ENCODE measurements around the gene CEP41. TPM values are rescaled to one million over a fixed set of nuclear protein-coding genes. Genes with fewer than 3 reads are reported as not detected.

The CEP41 gene
- total RNA-seq, 2 donors from 2014 or later: 11.3 to 17.7 TPM

GRCh38 chr7:130362251-130362816 is 78.5 kb downstream of the CEP41 start:
- Mint-ChIP-seq H3K9me3 (peaks cover 3% of the 10 kb centered on the region), H3K27me3 (peaks cover 0 to 6% of the 10 kb centered on the region in 2 donors), H3K4me1 (ENCODE audit: low read depth in 2 of 2) (no peaks in the 10 kb centered on the region), H3K36me3 (no peaks in the 10 kb centered on the region), H3K27ac (no peak overlapping the region), H3K4me3 (no peak overlapping the region)
- DNase-seq (ENCODE audit: low spot score) (peak; percentile 16), ATAC-seq (no peak)

GRCh38 chr7:130361681-130362080 is 79.1 kb downstream of the CEP41 start:
- DNase-seq (ENCODE audit: low spot score) (peak; percentile 48), ATAC-seq (no peak)
- no peak overlapping the region for H3K27ac Mint-ChIP-seq
- no peaks in the 10 kb centered on the region for H3K4me1 Mint-ChIP-seq (ENCODE audit: low read depth in 2 of 2)
- H3K27me3 Mint-ChIP-seq: peaks cover 0 to 6% of the 10 kb centered on the region in 2 donors
- no peaks in the 10 kb centered on the region for H3K36me3 Mint-ChIP-seq
- peaks cover 3% of the 10 kb centered on the region for H3K9me3 Mint-ChIP-seq
- H3K4me3 Mint-ChIP-seq: no peak overlapping the region

- no peak for DNase-seq (ENCODE audit: low spot score)
- ATAC-seq: no peak
- Mint-ChIP-seq H3K9me3 (peaks cover 3% of the 10 kb centered on the region), H3K27ac (no peak overlapping the region), H3K36me3 (no peaks in the 10 kb centered on the region), H3K27me3 (peaks cover 0 to 6% of the 10 kb centered on the region in 2 donors), H3K4me1 (ENCODE audit: low read depth in 2 of 2) (no peaks in the 10 kb centered on the region), H3K4me3 (no peak overlapping the region)
Observed at GRCh38 chr7:130360518-130360917, 80.3 kb downstream of the CEP41 start.

- Mint-ChIP-seq H3K4me1 (ENCODE audit: low read depth in 2 of 2) (no peaks in the 10 kb centered on the region), H3K9me3 (peaks cover 3% of the 10 kb centered on the region), H3K4me3 (no peak overlapping the region), H3K27ac (no peak overlapping the region), H3K36me3 (no peaks in the 10 kb centered on the region), H3K27me3 (peaks cover 0 to 6% of the 10 kb centered on the region in 2 donors)
- no peak for DNase-seq (ENCODE audit: low spot score)
- ATAC-seq: no peak
Observed at GRCh38 chr7:130359276-130359857, 81.4 kb downstream of the CEP41 start.

- H3K27ac Mint-ChIP-seq: no peak overlapping the region
- H3K4me3 Mint-ChIP-seq: no peak overlapping the region
- H3K4me1 Mint-ChIP-seq (ENCODE audit: low read depth in 2 of 2): no peaks in the 10 kb centered on the region
- no peak for ATAC-seq
- peaks cover 3% of the 10 kb centered on the region for H3K9me3 Mint-ChIP-seq
- no peaks in the 10 kb centered on the region for H3K36me3 Mint-ChIP-seq
- no peak for DNase-seq (ENCODE audit: low spot score)
- peaks cover 1 to 6% of the 10 kb centered on the region in 2 donors for H3K27me3 Mint-ChIP-seq
Observed at GRCh38 chr7:130358471-130358870, 82.3 kb downstream of the CEP41 start.

- peaks cover 6 to 7% of the 10 kb centered on the region in 2 donors for H3K27me3 Mint-ChIP-seq
- no peaks in the 10 kb centered on the region for H3K36me3 Mint-ChIP-seq
- no peak for DNase-seq (ENCODE audit: low spot score)
- H3K4me1 Mint-ChIP-seq (ENCODE audit: low read depth in 2 of 2): no peaks in the 10 kb centered on the region
- peaks cover 3% of the 10 kb centered on the region for H3K9me3 Mint-ChIP-seq
- no peak for ATAC-seq
- H3K27ac Mint-ChIP-seq: no peak overlapping the region
- H3K4me3 Mint-ChIP-seq: no peak overlapping the region
Observed at GRCh38 chr7:130356876-130357611, 83.8 kb downstream of the CEP41 start.

- no peaks in the 10 kb centered on the region for H3K36me3 Mint-ChIP-seq
- no peak overlapping the region for H3K4me3 Mint-ChIP-seq
- H3K27me3 Mint-ChIP-seq: peaks cover 6 to 7% of the 10 kb centered on the region in 2 donors
- H3K9me3 Mint-ChIP-seq: peaks cover 3% of the 10 kb centered on the region
- H3K27ac Mint-ChIP-seq: no peak overlapping the region
- no peak for DNase-seq (ENCODE audit: low spot score)
- no peaks in the 10 kb centered on the region for H3K4me1 Mint-ChIP-seq (ENCODE audit: low read depth in 2 of 2)
- no peak for ATAC-seq
Observed at GRCh38 chr7:130356121-130356875, 84.5 kb downstream of the CEP41 start.

- ATAC-seq (no peak), DNase-seq (ENCODE audit: low spot score) (no peak)
- Mint-ChIP-seq H3K4me3 (no peak overlapping the region), H3K9me3 (no peaks in the 10 kb centered on the region), H3K27me3 (peaks cover 0 to 12% of the 10 kb centered on the region in 2 donors), H3K36me3 (no peaks in the 10 kb centered on the region), H3K4me1 (ENCODE audit: low read depth in 2 of 2) (no peaks in the 10 kb centered on the region), H3K27ac (no peak overlapping the region)
Observed at GRCh38 chr7:130353196-130353595, 87.6 kb downstream of the CEP41 start.

GRCh38 chr7:130352194-130353074 is 88.4 kb downstream of the CEP41 start:
- Mint-ChIP-seq H3K4me3 (no peak overlapping the region), H3K9me3 (no peaks in the 10 kb centered on the region), H3K27ac (no peak overlapping the region), H3K36me3 (no peaks in the 10 kb centered on the region), H3K27me3 (peaks cover 0 to 12% of the 10 kb centered on the region in 2 donors), H3K4me1 (ENCODE audit: low read depth in 2 of 2) (no peaks in the 10 kb centered on the region)
- ATAC-seq (no peak), DNase-seq (ENCODE audit: low spot score) (no peak)

GRCh38 chr7:130351791-130352090 is 89.1 kb downstream of the CEP41 start:
- ATAC-seq (no peak), DNase-seq (ENCODE audit: low spot score) (no peak)
- Mint-ChIP-seq H3K27ac (no peak overlapping the region), H3K36me3 (no peaks in the 10 kb centered on the region), H3K4me1 (ENCODE audit: low read depth in 2 of 2) (no peaks in the 10 kb centered on the region), H3K27me3 (peaks cover 0 to 12% of the 10 kb centered on the region in 2 donors), H3K4me3 (no peak overlapping the region), H3K9me3 (no peaks in the 10 kb centered on the region)

- DNase-seq (ENCODE audit: low spot score) (no peak), ATAC-seq (no peak)
- H3K27me3 Mint-ChIP-seq: peaks cover 0 to 12% of the 10 kb centered on the region in 2 donors
- no peaks in the 10 kb centered on the region for H3K9me3 Mint-ChIP-seq
- no peak overlapping the region for H3K27ac Mint-ChIP-seq
- H3K36me3 Mint-ChIP-seq: no peaks in the 10 kb centered on the region
- no peaks in the 10 kb centered on the region for H3K4me1 Mint-ChIP-seq (ENCODE audit: low read depth in 2 of 2)
- H3K4me3 Mint-ChIP-seq: no peak overlapping the region
Observed at GRCh38 chr7:130350945-130351790, 89.6 kb downstream of the CEP41 start.

- ATAC-seq (no peak), DNase-seq (ENCODE audit: low spot score) (no peak)
- peaks cover 8 to 15% of the 10 kb centered on the region in 2 donors for H3K27me3 Mint-ChIP-seq
- no peak overlapping the region for H3K27ac Mint-ChIP-seq
- no peaks in the 10 kb centered on the region for H3K9me3 Mint-ChIP-seq
- no peaks in the 10 kb centered on the region for H3K36me3 Mint-ChIP-seq
- H3K4me3 Mint-ChIP-seq: no peak overlapping the region
- H3K4me1 Mint-ChIP-seq (ENCODE audit: low read depth in 2 of 2): no peaks in the 10 kb centered on the region
Observed at GRCh38 chr7:130349911-130350782, 90.7 kb downstream of the CEP41 start.

All from natural killer cell treated with Interleukin-12 subunit alpha and Interleukin-12 subunit beta and Interleukin-15 and Interleukin-18, amount 100 ng/mL, for 72 hours (primary cell).